Hindlimb muscle (tissue), 1 donor: ENCODE results near the gene TEC. TPM values are rescaled to one million over a fixed set of nuclear protein-coding genes. Genes with fewer than 3 reads are reported as not detected.

Source experiments
- DNase-seq: peaks from one replicate; pipeline ENCODE4 v3.0.0-alpha.2; 2013
- polyA plus RNA-seq: library from polyadenylated mRNA; unstranded; fragments of 120-200 nt; gene quantifications from one replicate; pipeline ENCODE4 v1.2.1, GENCODE V29; 2013; ENCODE audit not compliant: insufficient read length

The TEC gene
- polyA plus RNA-seq, 1 donor, result 0.49 TPM

- no peak for DNase-seq
Observed at GRCh38 chr4:48162162-48162561, 107.5 kb downstream of the TEC start.

- DNase-seq, result no peak
Observed at GRCh38 chr4:48157271-48157670, 112.4 kb downstream of the TEC start.

- DNase-seq, result no peak
Observed at GRCh38 chr4:48156423-48156822, 113.2 kb downstream of the TEC start.

- no peak for DNase-seq
Observed at GRCh38 chr4:48153791-48154550, 115.7 kb downstream of the TEC start.

- no peak for DNase-seq
Observed at GRCh38 chr4:48152259-48152658, 117.4 kb downstream of the TEC start.

- DNase-seq, result no peak
Observed at GRCh38 chr4:48149827-48150370, 119.7 kb downstream of the TEC start.

- DNase-seq, result no peak
Observed at GRCh38 chr4:48147621-48148020, 122.0 kb downstream of the TEC start.

DNA sequence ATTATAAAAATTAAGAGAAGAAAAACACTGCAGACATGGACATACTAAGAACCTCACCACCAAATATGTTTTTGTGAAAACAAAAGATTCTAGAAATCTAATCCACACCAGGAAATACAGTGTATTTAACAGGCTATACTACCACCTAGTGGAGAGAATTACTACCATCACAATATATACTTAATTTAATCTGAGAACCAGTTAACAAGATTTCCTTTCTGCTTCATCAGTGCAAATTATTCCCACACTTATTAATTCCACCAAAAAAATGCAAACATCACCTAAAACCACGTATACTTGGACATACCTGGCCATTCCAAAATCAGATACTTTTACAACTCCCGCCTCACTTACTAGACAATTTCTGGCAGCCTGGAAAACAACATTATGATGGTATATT, 128.6 kb downstream of the TEC start:
- no peak for DNase-seq

- DNase-seq, result no peak
Observed at GRCh38 chr4:48139691-48140090, 129.9 kb downstream of the TEC start.

- no peak for DNase-seq
Observed at GRCh38 chr4:48138936-48139335, 130.7 kb downstream of the TEC start.

GRCh38 chr4:48138511-48138910, 131.1 kb downstream of the TEC start:
- DNase-seq, result no peak

GRCh38 chr4:48137846-48138245, 131.8 kb downstream of the TEC start:
- DNase-seq, result no peak

DNA sequence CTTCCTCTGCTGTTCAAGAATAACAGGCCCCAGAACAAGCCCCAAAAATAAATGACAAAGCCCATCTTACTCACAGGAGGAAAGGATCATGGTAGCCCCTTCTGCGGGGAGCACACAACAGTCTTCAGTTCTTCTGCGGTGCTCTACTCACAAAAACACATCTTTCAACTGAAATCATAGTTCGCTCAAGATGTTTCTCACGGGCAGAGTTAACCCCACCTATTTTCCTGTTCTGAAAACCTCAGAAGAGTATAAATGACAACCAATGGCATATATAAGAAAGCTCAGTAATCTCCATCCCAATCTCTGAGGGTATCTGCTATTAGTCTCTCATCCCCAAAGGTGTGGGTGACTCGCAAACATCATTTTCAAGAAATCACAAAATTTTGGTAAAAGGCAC, 135.6 kb downstream of the TEC start, which contains the start of gene TXK:
TSS of gene TXK (minus strand) at position 170 of the 400 bp plus-strand sequence. CDS start at position 90, 80 bp downstream.
- no peak for DNase-seq

DNA sequence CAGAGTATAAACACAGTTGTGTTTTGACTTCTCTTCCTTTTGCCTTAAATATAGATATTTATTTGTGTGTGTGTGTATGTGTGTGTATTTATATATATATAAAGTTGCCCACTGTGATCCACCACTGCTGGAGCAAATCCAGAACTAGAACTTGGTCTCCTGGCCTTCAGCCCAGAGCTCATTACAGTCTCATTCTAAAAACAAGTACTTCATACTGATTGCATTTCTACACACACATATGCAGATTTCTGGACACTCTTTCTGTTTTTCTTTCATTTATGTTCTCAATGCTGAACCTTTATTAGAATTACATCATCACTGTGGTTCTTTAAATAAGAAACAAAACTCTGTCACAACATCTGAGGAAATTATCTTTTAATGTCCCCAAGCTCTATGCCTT, 136.0 kb downstream of the TEC start:
- DNase-seq, result no peak

- no peak for DNase-seq
Observed at GRCh38 chr4:48131736-48132135, 137.9 kb downstream of the TEC start.

DNA sequence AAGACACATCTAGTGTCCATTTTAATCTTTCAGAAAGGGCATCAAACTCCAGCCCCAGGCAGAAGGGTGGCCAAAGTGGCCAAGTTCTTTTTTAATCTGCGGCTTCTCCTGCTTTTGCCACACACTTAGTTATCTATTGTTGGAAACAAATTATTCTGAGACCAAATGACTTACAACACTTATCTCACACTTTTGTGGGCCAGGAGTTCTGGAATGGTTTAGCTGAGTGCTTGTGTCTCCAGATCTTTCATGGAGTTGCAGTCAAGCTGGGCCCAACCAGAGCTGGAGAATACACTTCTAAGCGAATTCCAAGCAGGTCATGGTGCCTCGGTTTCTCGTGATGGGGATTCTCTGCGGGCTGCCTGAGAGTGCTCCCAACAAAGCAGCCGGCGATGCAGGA, 139.5 kb downstream of the TEC start:
- no peak for DNase-seq

- no peak for DNase-seq
Observed at GRCh38 chr4:48129307-48130014, 140.2 kb downstream of the TEC start.

DNA sequence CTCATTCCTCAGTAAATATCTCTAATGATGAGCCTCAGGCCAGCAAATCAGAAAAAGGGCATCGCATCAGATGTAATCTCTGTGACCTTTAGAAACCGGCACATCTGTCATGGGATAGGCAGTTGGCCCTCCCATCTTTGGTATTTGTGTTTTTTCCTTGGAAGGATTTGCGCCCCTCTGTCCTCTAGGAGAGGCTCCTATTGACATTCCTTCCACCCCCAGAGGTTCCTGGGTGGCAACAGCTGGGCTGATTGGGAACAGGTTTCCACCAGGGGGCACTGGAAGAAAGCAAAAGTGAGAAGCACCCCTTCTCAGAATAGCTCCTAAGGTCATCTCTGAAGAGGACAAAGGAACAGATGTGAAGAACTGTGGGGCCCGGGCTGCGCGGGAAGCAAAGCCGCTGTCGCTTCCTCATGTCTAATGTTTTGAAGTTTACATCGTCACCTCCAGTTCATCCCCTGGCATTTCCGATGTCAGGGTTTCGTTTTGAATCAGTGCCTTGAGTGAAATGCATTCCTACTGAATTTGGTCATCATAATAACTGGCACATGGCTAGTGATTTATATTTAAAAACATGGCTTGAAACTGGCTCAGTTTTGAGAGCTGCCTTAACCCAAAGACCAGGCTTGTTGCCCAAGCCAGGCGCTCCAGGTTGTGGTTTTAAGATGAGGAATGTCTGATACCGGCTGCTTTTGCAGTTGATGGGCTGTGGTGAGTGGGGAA, 141.8 kb downstream of the TEC start:
- no peak for DNase-seq

DNA sequence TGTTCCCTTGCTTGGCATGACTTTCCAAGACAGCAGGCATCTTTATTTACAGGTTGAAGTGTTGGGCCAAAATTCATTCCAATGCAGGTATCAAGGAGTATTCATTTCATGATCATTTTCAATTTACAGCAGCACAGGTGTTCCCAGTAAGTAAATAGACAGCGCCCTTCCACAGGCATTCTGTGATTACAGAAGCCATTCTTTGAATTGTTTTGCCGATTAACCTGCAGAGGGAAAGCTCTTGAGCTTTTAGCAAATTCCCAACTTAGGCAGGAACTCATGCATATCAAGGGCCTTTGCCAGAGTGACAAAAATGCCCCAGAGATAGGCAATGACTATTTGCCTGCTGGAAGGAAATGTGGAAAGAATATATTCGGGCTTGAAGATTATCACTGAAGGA, 142.4 kb downstream of the TEC start:
- DNase-seq, result no peak

DNA sequence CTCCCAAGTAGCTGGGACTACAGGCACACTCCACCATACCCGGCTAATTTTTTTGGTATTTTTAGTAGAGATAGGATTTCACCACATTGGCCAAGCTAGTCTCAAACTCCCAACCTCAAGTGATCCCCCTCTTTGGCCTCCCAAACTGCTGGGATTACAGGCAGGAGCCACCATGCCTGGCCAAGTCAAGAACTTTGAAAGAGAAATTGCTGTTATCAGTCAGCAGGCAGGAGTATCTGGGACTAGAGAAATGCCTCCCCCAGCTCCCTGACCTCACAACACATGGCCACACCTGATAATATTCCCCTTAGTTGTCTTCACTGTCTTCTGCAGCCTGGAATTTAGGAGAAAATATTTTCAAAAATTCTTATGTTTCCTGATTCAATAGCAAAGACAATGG, 143.0 kb downstream of the TEC start:
- no peak for DNase-seq

DNA sequence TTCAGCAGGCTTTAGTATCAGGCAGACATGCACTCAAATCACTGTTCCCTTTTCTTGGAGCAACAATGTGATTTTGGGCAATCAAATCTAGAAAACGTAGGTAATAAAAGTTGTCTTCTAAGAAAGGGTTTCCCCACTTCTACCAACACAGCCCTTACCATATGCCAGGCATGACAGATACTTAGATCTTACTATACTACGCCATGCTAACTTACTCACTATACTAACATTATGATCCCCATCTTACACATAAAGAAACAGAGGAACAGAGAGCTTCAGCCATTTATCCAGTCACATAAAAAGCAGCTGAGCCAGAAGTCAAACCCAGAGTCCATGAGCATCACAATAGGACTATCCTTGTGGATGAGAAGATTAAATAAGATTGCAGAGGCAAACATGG, 144.8 kb downstream of the TEC start:
- DNase-seq, result no peak

GRCh38 chr4:48122756-48123155, 146.9 kb downstream of the TEC start:
- no peak for DNase-seq

- no peak for DNase-seq
Observed at GRCh38 chr4:48121180-48121579, 148.5 kb downstream of the TEC start.
